Loucy (cell line): Measurements from ENCODE around the gene CYSTM1.

Experiments used
- EZH2phosphoT487 ChIP-seq: fragments of 200-600 bp; IDR thresholded peaks from 2 replicates; pipeline ENCODE4 v1.6.1; 2018; ENCODE audit warnings: antibody characterized with exemption, mild to moderate bottlenecking, moderate library complexity, borderline replicate concordance
- TF ChIP-seq, protein P1 (sequence below): fragments of 200-600 bp; sonication (generic); conservative IDR thresholded peaks from 2 replicates; pipeline ENCODE4 v1.5.1; 2014; ENCODE audit warnings: mild to moderate bottlenecking, antibody characterized with exemption, low read length

DNA sequence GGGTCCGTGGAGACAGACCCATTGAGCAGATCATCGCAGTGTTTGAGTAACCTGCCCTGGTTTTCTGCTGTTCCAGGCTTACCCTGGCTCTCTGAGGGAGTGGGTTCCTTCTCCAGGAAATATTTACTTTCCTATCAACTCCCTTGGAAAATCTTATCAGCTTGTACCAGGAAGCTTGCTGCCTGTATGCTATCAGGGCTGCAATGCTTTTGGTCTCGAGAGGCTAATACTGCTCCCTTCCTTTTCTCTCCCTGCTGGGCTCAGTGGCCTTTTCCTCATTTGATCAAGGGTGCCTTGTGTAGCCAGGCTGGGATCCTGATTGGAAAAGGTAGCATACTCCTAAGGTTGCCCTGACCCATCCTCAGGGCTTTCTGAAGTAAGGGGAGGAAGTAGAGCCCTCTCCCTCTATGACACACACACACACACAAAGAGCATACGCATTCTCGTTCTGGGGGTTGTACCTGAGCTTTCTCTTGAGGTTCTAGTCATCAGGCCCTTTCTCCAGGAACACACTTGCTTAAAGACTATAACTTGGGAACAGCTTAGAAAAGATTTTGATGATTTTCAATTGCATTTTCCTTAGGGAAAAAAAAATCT is 41.6 kb downstream of the CYSTM1 start:
- TF ChIP-seq, protein P1, sequence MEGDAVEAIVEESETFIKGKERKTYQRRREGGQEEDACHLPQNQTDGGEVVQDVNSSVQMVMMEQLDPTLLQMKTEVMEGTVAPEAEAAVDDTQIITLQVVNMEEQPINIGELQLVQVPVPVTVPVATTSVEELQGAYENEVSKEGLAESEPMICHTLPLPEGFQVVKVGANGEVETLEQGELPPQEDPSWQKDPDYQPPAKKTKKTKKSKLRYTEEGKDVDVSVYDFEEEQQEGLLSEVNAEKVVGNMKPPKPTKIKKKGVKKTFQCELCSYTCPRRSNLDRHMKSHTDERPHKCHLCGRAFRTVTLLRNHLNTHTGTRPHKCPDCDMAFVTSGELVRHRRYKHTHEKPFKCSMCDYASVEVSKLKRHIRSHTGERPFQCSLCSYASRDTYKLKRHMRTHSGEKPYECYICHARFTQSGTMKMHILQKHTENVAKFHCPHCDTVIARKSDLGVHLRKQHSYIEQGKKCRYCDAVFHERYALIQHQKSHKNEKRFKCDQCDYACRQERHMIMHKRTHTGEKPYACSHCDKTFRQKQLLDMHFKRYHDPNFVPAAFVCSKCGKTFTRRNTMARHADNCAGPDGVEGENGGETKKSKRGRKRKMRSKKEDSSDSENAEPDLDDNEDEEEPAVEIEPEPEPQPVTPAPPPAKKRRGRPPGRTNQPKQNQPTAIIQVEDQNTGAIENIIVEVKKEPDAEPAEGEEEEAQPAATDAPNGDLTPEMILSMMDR = no peak
- no peak for TF ChIP-seq EZH2phosphoT487
